HG03378 (cell line): ENCODE results near the gene GALNT2.

ENCODE experiments used
- ATAC-seq: cut with Tn5 transposase; IDR thresholded peaks from one replicate; pipeline ENCODE4 v1.9.1; 2021; ENCODE audit warnings: mild to moderate bottlenecking, moderate library complexity; ENCODE audit not compliant: unreplicated experiment

Gene GALNT2

DNA sequence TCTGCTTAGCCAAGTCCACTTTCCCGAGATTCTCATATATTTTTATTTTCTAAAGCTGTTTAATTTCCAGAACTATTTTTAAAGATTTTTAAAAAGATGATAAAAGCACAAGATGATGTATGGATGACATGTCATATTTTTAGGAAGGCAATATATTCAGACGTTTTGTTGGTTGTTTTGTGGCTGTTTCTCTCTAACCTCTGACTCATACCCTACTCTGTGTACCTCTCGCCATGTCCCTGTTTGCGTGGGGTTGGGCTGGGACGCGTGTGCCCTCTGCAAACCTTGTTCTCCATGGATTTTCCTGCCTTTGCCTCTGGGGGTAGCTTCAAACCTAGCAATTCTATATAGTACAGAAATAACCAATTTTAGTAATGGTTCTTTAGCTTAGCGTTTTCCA, 132.0 kb downstream of the GALNT2 start:
- ATAC-seq = no peak

GRCh38 chr1:230199554-230199953, 132.5 kb downstream of the GALNT2 start:
- no peak for ATAC-seq

GRCh38 chr1:230200276-230200675, 133.2 kb downstream of the GALNT2 start:
- no peak for ATAC-seq

DNA sequence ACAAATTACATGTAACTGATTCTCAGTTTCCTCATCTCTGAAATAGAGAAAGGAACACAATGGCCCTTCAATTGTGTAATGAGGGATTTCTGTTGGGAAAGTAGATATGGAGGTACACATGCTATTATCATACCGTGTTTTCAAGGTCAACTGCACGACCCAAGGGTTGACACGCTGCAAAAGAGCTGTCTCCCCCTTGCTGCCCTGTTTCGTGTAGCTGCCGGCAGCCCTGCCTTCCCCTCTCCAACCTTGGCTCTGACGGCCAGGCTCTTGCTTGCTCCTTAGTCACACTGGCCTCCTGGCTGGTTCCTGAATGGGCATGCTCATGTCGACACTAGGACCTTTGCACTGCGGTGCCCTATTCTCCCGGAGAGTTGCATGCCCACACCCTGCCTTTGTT, 134.4 kb downstream of the GALNT2 start:
- ATAC-seq = no peak

- no peak for ATAC-seq
These were observed 137.8 kb downstream of the GALNT2 start for GRCh38 chr1:230204842-230205241.

DNA sequence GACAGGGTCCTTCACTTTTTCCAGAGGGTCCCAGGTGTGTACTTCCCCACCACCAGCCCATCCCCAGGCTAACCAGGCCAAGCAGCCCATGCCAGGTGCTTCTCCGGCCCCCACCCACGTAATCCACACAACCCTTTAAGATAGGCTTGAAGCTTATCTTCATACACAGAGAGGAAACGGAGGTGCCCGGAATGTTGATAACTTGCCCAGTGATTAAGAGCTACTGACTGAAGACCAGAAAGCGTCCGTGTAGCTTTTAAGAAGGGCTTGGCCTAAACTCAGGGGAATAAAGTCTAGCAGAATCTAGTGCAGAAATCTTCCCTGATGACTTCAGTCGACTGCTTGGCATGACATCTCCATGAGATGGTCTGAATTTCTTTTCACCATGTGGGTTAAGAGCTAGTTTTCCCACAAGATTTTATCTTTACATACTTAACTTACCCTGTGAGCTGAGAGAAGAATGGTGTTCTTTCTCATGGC, 138.7 kb downstream of the GALNT2 start:
- ATAC-seq = no peak

DNA sequence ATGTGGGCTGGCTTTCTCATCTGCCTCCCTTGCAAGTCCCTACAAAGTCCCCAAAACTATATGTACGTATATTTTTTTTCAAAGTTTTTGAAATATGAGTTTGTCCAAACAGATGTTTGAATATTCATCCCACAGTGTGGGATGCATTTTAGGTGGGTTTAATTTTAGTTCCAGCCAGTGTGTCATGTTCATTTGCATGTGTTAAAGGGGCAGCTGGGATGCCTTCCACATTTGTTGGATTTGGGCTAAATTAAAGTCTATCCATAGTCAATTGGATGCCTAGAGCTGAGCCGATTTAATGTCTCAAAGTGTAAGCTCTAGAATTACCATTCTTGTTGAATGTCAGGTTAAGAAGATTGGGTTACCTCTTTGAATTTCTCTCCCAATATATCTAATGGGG, 139.2 kb downstream of the GALNT2 start:
- ATAC-seq = no peak

- no peak for ATAC-seq
These were observed 139.9 kb downstream of the GALNT2 start for GRCh38 chr1:230206976-230207375.

DNA sequence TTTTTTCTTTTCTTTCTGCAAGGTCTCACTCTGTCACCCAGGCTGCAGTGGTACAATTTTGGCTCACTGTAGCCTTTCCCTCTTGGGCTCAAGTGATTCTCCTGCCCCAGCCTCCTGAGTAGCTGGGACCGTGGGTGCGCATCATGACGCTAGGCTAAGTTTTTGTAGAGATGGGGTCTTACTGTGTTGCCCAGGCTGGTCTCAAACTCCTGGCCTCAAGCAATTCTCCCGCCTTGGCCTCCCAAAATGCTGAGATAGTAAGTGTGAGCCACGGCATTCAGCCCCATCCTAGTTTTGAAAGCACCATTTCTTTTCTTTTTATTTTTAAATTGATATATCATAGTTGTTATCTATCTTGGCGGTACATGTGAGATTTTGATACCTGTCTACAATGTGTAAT, 140.6 kb downstream of the GALNT2 start:
- no peak for ATAC-seq

GRCh38 chr1:230208619-230209261, 141.7 kb downstream of the GALNT2 start:
- peak; percentile 45 for ATAC-seq

DNA sequence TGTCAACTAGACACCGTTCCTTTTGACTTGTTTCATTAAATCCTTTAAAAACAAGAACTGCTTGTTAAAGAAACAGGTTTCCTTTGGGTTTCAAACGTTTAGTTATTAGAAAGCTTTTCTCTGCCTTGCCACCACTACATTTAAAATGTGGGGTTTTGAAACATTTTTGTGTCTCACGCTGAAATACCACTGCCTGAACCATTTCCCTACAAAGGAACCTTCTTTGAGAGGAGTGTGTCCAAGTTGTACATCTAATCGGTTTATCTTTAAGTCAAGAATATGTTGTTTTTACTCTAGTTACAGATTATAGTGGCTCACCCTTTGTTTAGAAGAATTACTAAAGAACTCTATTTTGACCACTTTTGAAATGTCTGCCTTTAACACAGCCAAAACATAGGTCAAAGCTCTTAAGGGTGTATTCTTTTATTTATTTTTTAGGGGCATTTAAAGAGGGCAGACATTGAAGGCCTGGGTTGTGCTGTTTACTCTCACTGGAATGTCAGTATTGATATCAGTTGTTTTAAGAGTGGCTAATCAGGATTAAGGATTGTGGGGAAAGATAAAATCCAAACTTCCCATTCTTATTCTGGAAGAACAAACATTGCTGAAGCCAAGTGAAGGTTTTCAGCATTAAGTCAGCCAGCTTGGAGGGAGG, 143.4 kb downstream of the GALNT2 start:
- no peak for ATAC-seq

- no peak for ATAC-seq
These were observed 143.9 kb downstream of the GALNT2 start for GRCh38 chr1:230210981-230211336.

GRCh38 chr1:230211436-230212145, 144.6 kb downstream of the GALNT2 start:
- ATAC-seq = no peak

GRCh38 chr1:230212405-230212936, 145.4 kb downstream of the GALNT2 start:
- peak; percentile 42 for ATAC-seq

- ATAC-seq = no peak
These were observed 148.0 kb downstream of the GALNT2 start for GRCh38 chr1:230215031-230215430.

DNA sequence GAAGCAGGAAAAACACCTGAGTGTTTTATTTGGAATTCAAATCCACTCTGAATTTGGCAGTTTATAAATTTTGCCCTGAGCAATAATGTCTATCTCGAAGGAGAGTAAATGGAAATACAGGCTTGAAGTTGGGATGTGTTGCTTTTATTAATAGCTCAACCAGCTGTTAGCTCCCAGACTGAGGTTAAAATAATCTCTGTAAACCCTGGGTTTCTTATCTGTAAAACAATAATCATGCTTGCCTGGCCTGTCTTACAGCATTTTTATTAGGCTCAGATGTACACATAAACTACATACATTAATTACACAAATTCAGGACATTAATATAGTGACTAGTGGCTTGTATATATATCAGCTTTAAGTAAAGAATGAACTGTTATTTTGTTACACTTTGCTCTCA, 148.5 kb downstream of the GALNT2 start:
- no peak for ATAC-seq

- no peak for ATAC-seq
These were observed 149.9 kb downstream of the GALNT2 start for GRCh38 chr1:230216896-230217295.

DNA sequence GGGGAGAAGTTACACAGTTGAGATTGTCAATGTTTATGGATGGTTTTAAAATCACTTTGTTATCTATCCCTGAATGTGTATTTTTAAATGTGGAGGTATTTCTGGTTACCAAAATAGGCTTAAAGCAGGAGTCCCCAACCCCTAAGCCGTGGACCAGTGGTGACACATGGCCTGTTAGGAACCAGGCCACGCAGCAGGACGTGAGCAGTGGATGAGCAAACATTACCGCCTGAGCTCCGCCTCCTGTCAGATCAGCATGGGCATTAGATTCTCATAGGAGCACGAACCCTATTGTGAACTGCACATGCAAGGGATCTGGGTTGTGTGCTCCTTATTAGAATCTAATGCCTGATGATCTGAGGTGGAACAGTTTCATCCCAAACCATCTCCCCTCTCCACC, 151.6 kb downstream of the GALNT2 start:
- ATAC-seq = no peak

DNA sequence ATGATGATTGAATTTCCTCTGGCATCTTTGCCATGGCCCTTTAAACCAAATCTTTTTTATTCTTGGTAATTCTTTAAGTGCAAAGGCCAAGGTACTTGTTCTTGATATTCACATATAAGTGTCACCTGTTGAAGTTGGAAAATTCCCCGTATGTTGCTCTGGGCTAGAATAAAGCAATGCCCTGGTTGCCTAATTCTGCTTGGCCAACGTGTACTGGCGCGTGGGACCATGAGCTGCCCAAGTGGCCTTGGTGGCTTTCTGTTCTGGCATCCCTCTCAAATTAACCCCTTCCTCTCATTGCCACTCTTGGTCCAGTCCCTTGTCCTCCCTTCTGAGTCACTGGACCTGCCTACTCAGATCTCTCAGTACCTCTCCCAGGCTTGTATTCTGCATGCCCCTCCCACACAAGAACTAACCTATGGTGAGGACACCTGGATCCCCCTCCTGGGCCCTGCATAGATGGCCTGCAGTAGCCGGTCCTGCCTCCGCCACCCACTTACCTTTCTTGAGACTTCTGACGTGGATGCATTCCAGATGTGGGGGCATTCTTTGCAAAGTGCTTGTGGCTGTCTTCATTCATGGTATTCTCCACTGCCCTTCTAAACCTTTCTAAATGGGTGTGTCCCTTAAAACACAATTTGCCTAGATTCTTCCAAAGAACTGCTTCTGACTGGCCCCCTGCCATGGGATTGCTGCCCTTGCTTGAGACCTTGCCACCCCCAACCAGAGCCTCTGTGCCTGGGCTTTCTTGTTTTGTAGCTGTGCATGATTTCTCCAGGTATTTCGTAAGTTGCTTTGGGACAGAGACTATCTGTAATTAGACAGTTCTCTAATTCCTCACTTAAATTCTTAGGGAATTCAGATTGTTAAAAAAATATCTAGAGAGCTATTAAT, 152.4 kb downstream of the GALNT2 start:
- ATAC-seq = no peak

- no peak for ATAC-seq
These were observed 153.4 kb downstream of the GALNT2 start for GRCh38 chr1:230220478-230220877.

GRCh38 chr1:230220907-230221306, 153.9 kb downstream of the GALNT2 start:
- ATAC-seq = no peak
